ENCODE results near the gene SEC22B. TPM values are rescaled to one million over a fixed set of nuclear protein-coding genes. Genes with fewer than 3 reads are reported as not detected.
"Not testable (repeated sequence)": the region's sequence is repeated elsewhere in the genome, so short reads cannot be mapped to it uniquely, and the experiment has no call there.

Gene SEC22B
- total and polyA plus RNA-seq, 7 donors, result 14.2 to 26.9 (median 24.0) TPM

GRCh38 chr1:120179811-120180690 is 3.7 kb upstream of the SEC22B start:
- Histone ChIP-seq H3K27ac (peak overlapping the region; percentile 3), H3K4me3 (peak overlapping the region; percentile 53)
- peak in 2 of 4 donors; percentile 5 to 10 for ATAC-seq
- DNase-seq; H3K4me1 ChIP-seq; H3K9me3 ChIP-seq; H3K27me3 ChIP-seq (ENCODE audit: insufficient read depth in 3 of 3, low read length in 2 of 3); H3K36me3 ChIP-seq (ENCODE audit: insufficient read depth in 1 of 2, low read depth in 1 of 2); intact Hi-C loops (cut with DNase I): not testable (repeated sequence)
- WGBS, 3 donors, result 9 to 22% (median 16%) methylated on average over 6 to 19 of the region's 29 CpGs

- Histone ChIP-seq H3K9me3 (no peaks in the 10 kb centered on the region), H3K27ac (peak overlapping the region; percentile 3), H3K4me3 (no peak overlapping the region), H3K4me1 (no peaks in the 10 kb centered on the region), H3K27me3 (ENCODE audit: insufficient read depth in 3 of 3, low read length in 2 of 3) (no peaks in the 10 kb centered on the region), H3K36me3 (ENCODE audit: insufficient read depth in 1 of 2, low read depth in 1 of 2) (no peaks in the 10 kb centered on the region)
- ATAC-seq, result no peak
- no peak for DNase-seq
- intact Hi-C loops (cut with DNase I), result no loop called here
- no peak for TF ChIP-seq CTCF (IDR thresholded peaks at IDR 0.05)
- WGBS, 3 donors, result 39 to 47% (median 40%) methylated on average over 6 of the region's 6 CpGs
These were observed 2.8 kb upstream of the SEC22B start for GRCh38 chr1:120178799-120179756.

GRCh38 chr1:120178058-120178457 is 1.7 kb upstream of the SEC22B start:
- H3K4me3 ChIP-seq; H3K27me3 ChIP-seq (ENCODE audit: insufficient read depth in 3 of 3, low read length in 2 of 3); intact Hi-C loops (cut with DNase I); ATAC-seq; H3K27ac ChIP-seq; H3K4me1 ChIP-seq; H3K9me3 ChIP-seq; DNase-seq; H3K36me3 ChIP-seq (ENCODE audit: insufficient read depth in 1 of 2, low read depth in 1 of 2): not testable (repeated sequence)
- WGBS, 3 donors, result 94 to 100% (median 96%) methylated on average over 2 of the region's 2 CpGs

- ATAC-seq, result peak; percentile 25 to 50 (median 40)
- H3K4me3 ChIP-seq, result peak overlapping the region; percentile 88
These were observed 632 bp downstream of the SEC22B start for GRCh38 chr1:120175688-120176087.

GRCh38 chr1:120164761-120165160 is 11.6 kb downstream of the SEC22B start:
- H3K27ac ChIP-seq; H3K9me3 ChIP-seq; DNase-seq; H3K4me1 ChIP-seq; ATAC-seq; intact Hi-C loops (cut with DNase I); H3K4me3 ChIP-seq; H3K27me3 ChIP-seq (ENCODE audit: insufficient read depth in 3 of 3, low read length in 2 of 3): not testable (repeated sequence)
- 95 to 100% (median 100%) methylated on average over 1 of the region's 1 CpG for WGBS, 3 donors
- peaks cover 0 to 21% of the 10 kb centered on the region in 2 donors for H3K36me3 ChIP-seq (ENCODE audit: insufficient read depth in 1 of 2, low read depth in 1 of 2)

More at GRCh38 chr1:120175688-120176087, 632 bp downstream of the SEC22B start:
- H3K9me3 ChIP-seq; H3K36me3 ChIP-seq (ENCODE audit: insufficient read depth in 1 of 2, low read depth in 1 of 2); DNase-seq; H3K27me3 ChIP-seq (ENCODE audit: insufficient read depth in 3 of 3, low read length in 2 of 3); intact Hi-C loops (cut with DNase I); H3K4me1 ChIP-seq: not testable (repeated sequence)
- H3K27ac ChIP-seq, result peak overlapping the region; percentile 96
- WGBS, 3 donors, result 0 to 2% (median 2%) methylated on average over 7 of the region's 7 CpGs

GRCh38 chr1:120162015-120162414 is 14.3 kb downstream of the SEC22B start:
- H3K27ac ChIP-seq; ATAC-seq; DNase-seq; H3K27me3 ChIP-seq (ENCODE audit: insufficient read depth in 3 of 3, low read length in 2 of 3); H3K4me3 ChIP-seq; intact Hi-C loops (cut with DNase I); H3K9me3 ChIP-seq; H3K4me1 ChIP-seq: not testable (repeated sequence)
- 100% methylated on average over 1 of the region's 2 CpGs; no CpG with 5 or more reads in 2 of the 3 donors for WGBS, 3 donors
- H3K36me3 ChIP-seq (ENCODE audit: insufficient read depth in 1 of 2, low read depth in 1 of 2), result peaks cover 0 to 14% of the 10 kb centered on the region in 2 donors

- Histone ChIP-seq H3K36me3 (ENCODE audit: insufficient read depth in 1 of 2, low read depth in 1 of 2) (peaks cover 0 to 21% of the 10 kb centered on the region in 2 donors), H3K27ac (peak overlapping the region; percentile 60)
- H3K9me3 ChIP-seq; intact Hi-C loops (cut with DNase I); H3K27me3 ChIP-seq (ENCODE audit: insufficient read depth in 3 of 3, low read length in 2 of 3); H3K4me1 ChIP-seq; DNase-seq; H3K4me3 ChIP-seq: not testable (repeated sequence)
- peak; percentile 55 to 65 (median 58) for ATAC-seq
- no CpG with 5 or more reads among the region's 1 CpG for WGBS, 3 donors
These were observed 17.8 kb downstream of the SEC22B start for GRCh38 chr1:120158495-120158894.

- H3K27ac ChIP-seq; intact Hi-C loops (cut with DNase I); H3K4me3 ChIP-seq; H3K4me1 ChIP-seq; H3K27me3 ChIP-seq (ENCODE audit: insufficient read depth in 3 of 3, low read length in 2 of 3); DNase-seq; H3K9me3 ChIP-seq: not testable (repeated sequence)
- H3K36me3 ChIP-seq (ENCODE audit: insufficient read depth in 1 of 2, low read depth in 1 of 2), result peaks cover 0 to 21% of the 10 kb centered on the region in 2 donors
- peak; percentile 90 to 97 (median 95) for ATAC-seq
- 11 to 38% (median 30%) methylated on average over 1 to 2 of the region's 4 CpGs for WGBS, 3 donors
These were observed 18.2 kb downstream of the SEC22B start for GRCh38 chr1:120158086-120158485.

GRCh38 chr1:120150138-120150822 is 26.0 kb downstream of the SEC22B start:
- H3K27ac ChIP-seq; H3K27me3 ChIP-seq (ENCODE audit: insufficient read depth in 3 of 3, low read length in 2 of 3); DNase-seq; H3K4me1 ChIP-seq; H3K4me3 ChIP-seq; H3K9me3 ChIP-seq; H3K36me3 ChIP-seq (ENCODE audit: insufficient read depth in 1 of 2, low read depth in 1 of 2); intact Hi-C loops (cut with DNase I): not testable (repeated sequence)
- 96 to 100% (median 100%) methylated on average over 1 to 2 of the region's 3 CpGs for WGBS, 3 donors
- peak in 1 of 4 donors; percentile 37 for ATAC-seq
